ENCODE measurements around the gene DHX32.
"Not testable (repeated sequence)": the region's sequence is repeated elsewhere in the genome, so short reads cannot be mapped to it uniquely, and the experiment has no call there.

DHX32 gene, protein sequence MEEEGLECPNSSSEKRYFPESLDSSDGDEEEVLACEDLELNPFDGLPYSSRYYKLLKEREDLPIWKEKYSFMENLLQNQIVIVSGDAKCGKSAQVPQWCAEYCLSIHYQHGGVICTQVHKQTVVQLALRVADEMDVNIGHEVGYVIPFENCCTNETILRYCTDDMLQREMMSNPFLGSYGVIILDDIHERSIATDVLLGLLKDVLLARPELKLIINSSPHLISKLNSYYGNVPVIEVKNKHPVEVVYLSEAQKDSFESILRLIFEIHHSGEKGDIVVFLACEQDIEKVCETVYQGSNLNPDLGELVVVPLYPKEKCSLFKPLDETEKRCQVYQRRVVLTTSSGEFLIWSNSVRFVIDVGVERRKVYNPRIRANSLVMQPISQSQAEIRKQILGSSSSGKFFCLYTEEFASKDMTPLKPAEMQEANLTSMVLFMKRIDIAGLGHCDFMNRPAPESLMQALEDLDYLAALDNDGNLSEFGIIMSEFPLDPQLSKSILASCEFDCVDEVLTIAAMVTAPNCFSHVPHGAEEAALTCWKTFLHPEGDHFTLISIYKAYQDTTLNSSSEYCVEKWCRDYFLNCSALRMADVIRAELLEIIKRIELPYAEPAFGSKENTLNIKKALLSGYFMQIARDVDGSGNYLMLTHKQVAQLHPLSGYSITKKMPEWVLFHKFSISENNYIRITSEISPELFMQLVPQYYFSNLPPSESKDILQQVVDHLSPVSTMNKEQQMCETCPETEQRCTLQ

DNA sequence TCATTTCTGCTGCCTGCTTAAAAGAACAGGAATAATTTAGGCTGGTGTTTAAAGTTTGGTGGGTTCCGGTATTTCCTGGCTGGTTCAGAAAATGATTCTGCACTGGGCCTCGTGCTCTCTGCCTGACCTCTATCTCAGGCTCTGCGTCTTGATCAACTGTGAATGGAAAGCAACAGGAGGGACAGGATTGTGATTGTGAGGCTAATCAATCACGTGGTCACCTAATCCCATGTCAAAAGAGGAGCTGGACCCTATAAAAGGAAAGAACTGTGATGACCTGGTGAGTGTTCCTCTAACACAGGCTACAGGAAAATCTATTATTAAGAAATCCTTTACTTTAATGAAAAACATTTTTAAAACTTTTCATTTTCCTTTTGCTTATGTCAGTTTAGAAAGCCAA lies at the start of gene DHX32:
Gene DHX32, minus strand, starts transcription at position 101 of the 400 bp plus-strand sequence. CDS start 468 bp downstream, outside the sequence.
- no peak for DNase-seq (ENCODE audit: low spot score)

DNA sequence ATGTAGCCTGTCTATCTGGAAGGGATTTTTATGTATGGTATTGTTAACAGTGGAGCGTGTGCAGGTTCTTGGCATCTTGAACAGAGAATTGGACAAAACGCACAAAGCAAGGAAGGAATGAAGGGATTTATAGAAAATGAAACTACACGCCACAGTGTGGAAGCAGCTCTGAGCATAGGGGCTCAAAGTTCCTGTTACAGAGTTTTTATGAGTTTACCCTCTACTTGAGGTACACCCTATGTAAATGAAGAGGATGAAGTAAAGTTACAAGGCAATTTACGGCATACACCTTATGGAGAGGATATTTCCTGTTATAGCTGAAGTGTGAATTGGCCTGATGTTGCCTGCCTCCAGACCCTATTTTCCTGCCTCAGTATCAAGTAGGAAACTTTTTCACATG lies 48.5 kb upstream of the DHX32 start:
- DNase-seq (ENCODE audit: low spot score): no peak

DNA sequence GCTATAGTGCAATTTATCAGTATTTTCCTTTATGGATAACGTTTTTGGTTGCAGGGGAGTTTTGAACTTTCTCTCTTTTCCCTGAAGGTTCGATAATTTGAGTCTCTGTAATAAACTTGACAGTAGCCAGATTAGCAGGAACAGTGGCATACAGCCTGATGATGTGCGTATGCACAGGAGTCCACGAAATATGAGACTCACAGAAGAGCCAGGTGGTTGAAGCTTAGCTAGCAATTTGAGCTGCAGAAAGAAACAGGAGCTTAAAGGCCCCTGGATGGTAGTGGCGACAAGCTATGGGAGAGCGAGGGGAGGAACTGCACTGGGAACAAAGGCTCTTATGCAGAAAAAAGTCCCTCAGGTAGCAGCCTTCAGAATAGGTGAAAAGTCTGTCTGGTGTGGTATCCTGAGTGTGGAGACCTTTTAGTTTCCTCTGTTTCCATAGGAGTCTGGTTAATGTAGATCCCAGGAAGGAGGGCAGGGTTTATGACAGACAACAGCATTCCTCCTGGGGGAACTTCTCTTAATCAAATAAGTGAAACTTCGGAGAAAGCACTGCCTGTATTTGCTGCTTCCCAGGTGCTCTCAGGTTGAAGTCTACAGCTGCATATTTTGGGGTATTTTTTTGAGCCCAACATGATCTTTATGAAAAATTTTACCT lies 48.0 kb upstream of the DHX32 start:
- no peak for DNase-seq (ENCODE audit: low spot score)

DNA sequence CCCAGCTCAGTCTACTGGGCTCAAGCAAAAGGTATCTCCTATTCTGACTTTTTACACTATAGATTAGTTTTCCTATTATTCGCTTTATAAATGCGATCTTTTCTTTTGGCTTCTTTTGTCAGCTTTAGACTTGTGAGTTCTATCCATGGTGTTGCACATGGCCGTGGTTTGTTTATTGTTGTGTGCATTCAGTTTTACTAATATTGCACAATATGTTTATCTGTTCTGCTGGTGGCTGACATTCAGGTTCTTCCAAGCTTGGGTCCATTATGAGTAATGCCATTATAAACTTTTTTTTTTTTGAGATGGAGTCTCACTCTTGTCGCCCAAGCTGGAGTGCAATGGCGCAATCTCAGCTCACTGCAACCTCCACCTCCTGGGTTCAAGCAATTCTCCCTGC lies 46.2 kb upstream of the DHX32 start:
- not testable (repeated sequence) for DNase-seq (ENCODE audit: low spot score)

DNA sequence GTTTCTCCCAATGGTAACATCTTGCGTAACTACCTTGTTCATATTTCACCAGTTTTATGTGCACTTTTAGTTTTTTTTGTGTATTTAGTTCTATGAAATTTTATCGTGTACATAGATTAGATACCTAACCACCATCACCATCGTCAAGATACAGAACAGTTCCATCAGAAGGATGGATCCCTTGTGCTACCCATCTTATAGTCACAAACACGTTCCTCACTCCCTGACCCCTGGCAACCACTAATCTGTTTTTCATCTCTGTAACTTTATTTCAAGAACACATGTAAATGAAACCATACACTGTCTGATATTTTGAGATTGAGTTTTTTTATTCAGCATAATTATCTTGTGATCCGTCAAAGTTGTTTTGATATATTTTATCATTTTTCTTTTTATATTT lies 45.2 kb upstream of the DHX32 start:
- no peak for DNase-seq (ENCODE audit: low spot score)

DNA sequence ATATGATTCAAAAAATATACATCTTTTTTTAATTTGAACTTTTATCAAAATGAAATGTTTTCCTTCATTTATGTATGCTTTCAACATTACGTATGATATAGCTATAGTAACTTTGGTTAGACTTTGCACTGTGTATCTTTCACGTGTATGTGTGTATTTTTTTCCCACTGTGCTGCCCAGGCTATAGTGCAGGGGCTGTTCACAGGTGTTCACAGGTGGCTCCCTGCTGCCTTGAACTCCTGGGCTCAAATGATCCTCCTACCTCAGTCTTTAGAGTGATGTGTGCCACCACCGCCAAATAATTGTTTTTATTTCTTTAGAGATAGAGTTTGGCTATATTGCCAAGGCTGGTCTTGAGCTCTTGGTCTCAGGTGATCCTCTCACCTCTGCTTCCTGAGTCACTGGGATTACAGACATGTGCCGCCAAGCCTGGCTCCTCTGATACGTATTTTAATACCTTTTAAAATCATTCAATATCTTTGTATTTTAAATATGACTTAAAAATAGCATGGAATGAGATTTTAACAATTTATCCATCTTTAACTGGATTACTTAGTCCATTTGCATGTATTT lies 44.3 kb upstream of the DHX32 start:
- DNase-seq (ENCODE audit: low spot score): no peak

DNA sequence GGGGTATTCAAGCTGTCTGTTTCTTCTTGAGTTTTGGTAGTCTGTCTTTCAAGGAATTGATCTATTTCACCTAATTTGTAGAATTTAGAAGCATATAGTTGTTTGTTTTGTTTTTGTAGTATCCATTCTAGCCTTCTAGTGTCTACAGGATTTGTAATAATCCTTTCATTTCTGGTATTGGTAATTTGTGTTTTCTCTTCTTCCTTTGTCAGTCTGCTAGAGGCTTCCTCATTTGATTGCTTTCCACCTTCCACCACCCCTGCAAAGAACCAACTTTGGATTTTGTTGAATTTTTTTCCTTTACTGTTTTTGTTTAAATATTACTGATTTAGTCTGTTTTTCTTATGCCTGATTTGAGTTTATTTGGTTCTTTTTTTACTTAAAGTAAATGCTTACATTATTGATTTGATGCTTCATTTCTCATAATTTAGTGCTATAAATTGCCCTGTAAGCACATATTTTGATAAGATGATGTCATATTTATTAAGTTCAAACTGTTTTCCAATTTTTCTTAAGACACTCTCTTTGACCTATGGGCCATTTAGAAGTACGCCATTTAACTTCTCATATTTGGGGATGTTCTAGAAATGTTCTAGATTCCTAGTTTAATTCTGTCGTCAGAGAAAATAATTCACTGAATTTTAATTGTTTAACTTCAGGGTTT lies 40.7 kb upstream of the DHX32 start:
- DNase-seq (ENCODE audit: low spot score): not testable (repeated sequence)

DNA sequence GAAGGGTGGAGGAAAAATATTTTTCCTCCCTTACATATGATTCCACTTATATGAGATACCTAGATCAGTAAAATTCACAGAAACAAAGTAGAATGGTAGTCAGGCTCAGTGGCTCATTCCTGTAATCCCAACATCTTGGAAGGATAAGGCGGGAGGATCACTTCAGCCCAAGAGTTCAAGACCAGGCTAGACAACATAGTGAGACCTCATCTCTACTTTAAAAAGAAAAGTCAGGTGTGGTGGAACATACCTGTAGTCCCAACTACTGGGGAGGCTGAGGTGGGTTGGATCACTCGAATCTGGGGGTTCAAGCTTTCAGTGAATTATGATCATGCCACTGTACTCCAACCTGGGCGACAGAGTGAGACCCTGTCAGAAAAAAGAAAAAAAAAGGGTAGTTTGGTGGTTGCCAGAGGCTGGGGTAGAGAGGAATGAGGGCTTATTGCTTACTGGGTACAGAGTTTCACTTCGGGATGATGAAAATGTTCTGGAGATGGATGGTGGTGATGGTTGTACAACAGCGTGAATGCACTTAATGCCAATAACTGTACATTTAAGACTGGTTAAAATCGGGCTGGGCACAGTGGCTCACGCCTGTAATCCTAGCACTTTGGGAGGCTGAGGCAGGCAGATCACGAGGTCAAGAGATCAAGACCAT lies 36.7 kb upstream of the DHX32 start:
- not testable (repeated sequence) for DNase-seq (ENCODE audit: low spot score)

DNA sequence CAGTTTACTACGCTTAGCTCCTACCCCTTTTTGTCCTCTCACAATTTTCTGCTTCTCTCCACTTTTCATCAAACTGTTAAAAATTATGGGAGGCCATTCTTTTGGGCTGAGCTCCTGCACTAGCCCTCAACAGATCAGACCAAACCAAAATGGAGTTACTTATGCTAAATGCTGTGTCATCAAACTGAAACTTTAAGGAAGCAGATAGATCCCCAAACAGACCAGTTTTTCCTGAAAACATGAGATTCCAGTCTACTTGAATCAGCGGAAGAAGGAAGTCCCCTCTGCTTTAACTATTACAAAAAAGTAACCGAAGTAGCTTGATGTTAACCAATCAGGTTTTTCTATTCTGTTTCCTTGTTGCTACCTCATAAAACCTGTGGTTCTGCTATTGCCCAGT lies 35.9 kb upstream of the DHX32 start:
- no peak for DNase-seq (ENCODE audit: low spot score)

DNA sequence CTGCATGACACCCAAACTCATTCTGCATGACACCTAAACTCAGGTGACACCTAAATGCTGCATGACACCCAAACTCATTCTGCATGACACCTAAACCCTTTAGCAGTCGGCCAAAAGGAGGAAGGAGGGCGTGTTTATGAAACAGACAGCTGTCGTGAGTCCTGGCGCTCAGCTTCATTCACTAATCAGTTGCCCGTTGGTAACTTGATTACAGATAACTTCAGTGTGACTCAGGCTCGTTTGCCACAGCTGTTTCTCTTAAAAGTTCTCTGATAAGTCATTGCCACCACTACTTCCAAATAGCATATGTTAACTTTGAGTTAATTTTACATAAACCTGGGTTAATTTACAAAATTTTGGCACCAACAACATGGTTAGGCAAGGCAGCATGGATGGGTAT lies 32.2 kb upstream of the DHX32 start:
- not testable (repeated sequence) for DNase-seq (ENCODE audit: low spot score)

DNA sequence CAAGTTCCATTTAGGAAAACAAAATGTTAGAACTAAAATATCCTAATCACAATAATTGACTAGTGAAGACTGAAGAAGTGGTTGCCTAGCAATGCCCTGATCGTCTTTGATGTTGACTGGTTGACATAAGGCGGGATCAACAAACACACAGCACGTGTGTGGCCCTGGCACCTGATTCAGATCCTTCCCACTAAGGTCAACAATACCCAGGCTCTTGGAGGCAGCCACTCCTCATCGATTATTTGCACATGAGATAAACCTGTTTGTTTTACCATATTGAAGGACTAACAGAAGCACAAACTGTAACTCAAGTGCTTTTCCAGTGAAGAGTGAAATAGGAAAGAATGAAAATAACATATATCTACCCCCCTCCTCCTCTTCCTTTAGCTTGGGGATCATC lies 30.9 kb upstream of the DHX32 start:
- DNase-seq (ENCODE audit: low spot score): no peak

DNA sequence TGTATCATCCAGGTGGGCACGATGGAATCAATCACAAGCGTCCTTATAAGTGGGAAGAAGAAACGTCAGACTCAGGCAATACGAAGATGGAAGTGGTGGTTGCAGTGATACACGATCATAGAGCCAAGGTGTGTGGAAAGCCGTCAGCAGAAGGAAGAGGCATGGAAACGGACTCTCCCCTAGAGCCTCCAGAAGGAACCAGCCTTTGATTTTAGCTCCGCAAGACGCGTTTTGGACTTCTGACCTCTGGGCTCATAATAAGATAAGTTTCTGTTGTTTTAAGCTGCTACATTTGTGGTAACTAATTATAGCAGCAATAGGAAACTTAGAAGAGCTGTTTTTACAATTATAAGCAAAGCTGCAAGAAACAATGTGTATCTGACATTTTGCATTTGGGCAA lies 30.1 kb upstream of the DHX32 start:
- no peak for DNase-seq (ENCODE audit: low spot score)

DNA sequence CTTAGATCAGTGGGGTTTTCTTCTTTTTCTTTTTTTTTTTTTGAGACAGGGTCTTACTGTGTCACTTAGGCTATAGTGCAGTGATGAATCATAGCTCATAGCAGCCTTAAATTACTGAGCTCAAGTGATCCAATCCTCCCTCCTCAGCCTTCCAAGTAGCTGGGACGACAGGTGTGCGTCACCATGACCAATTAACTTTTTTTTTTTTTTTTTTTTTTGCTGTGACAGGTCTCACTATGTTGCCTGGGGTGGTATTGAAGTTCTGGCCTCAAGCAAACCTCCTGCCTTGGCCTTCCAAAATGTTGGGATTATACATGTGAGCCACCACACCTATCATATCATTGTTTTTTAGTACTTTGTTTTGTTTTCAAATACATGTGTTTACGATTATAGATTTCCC lies 28.4 kb upstream of the DHX32 start:
- not testable (repeated sequence) for DNase-seq (ENCODE audit: low spot score)

DNA sequence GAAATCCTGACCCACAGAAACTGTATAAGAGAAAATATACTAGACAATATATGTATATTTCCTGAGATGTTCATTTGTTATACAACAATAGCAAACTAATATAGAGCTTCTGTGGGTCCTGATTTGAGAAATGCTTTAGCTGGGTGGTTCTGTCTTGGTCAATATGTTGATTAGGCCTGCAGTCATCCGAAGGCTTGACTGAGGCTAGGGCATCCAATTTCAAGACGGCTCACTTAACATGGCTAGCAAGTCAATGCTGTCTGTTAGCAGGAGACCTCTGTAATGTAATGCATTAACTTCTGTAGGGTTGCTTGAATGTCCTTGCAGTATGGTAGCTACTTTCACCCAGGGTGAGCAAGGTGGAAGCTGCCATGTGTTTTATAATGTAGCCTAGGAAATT lies 27.7 kb upstream of the DHX32 start:
- not testable (repeated sequence) for DNase-seq (ENCODE audit: low spot score)

DNA sequence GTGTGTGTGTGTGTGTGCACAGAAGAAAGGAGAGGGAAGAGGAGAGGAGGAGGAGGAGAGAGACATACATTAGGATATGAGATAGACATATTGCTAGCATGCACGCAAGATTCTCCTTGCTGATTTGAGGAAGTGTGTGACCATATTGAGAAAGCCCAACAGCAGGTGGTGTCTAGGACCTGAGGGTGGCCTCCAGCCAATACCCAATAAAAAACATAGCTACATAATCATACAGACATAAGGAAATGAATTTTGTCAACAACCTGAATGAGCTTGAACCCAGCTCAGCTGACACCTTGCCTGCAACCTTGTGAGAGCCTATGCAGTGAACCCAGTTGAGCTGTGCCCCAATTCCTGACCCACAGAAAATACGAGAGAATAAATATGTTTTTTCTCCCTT lies 26.5 kb upstream of the DHX32 start:
- not testable (repeated sequence) for DNase-seq (ENCODE audit: low spot score)

DNA sequence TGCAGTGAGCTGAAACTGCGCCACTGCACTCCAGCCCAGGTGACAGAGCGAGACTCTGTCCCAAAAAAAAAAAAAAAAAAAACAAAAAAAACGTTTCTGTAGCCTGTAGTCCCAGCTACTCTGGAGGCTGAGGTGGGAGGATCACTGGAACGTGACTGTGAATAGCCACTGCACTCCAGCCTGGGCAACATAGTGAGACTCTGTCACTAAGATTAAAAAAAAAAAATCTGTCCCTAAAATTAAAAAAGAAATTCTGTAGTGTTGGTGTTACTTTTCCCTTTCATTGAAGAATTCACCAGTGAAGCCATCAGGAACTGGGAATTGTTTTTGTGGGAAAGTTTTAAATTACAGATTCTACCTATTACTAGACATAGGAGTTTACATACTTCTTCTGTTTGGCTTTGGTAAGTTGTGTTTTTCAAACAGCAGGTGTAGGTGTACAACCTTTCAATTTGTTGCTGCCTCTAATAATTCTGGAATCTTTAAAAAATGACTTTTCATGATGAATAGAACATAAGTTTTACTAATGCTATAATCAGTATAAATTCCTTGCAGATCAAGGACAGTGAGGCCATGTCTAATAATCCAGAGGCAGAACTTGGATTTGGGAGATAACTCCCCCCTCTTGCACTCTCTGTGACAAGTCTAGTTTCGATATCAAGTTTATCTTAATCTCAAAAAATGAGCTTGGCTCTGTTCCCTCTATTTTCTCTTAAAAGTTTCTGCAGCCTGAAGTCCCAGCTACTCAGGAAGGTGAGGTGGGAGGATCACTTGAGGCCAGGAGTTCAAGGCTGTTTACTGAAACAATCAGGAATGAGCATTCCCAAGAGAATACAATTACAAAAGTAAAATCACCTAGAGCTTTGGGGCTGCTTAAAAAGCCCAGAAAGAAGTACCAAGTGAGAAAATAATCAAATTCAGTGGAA lies 24.2 kb upstream of the DHX32 start:
- not testable (repeated sequence) for DNase-seq (ENCODE audit: low spot score)

DNA sequence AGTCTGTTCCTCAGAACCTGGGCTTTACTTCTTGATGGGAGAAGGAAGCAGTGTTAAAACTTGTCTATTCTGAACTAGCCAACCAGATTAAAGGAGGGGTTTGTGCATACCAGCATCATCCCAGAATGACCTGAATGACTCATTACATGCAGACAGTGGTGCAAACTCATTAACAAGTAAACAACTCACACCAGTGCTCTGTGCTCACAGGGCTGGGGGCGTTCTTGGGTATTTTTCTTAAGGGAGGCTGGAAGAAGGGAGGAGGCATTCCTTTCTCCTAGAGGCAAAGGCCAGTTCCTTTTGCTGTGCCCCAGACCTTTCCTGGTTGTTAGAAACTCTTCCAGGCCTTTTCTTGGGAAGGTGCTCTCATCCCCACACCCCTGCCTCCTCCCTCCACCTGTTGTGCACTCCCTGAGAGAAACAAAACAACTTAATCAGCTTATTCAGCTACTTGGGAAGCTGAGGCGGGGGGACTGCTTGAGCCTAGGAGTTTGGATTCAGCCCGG lies 22.1 kb upstream of the DHX32 start:
- DNase-seq (ENCODE audit: low spot score): not testable (repeated sequence)

DNA sequence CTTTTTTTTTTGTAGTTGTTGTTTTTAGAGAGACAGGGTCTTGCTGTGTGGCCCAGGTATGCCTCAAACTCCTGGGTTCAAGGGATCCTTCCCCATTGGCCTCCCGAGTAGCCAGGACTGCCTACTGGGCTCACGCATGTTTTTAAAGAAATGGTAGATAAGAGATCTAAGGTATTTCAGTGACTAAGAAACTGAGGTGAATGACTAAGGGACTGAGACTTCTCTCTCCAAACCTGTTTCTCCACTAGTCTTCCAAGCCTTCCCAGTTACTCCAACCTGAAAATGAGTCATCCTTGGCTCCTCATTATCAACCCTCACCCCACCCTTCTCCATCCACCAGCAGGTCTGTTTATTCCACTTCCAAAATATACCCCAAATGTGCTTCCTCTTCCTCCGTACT lies 19.9 kb upstream of the DHX32 start:
- DNase-seq (ENCODE audit: low spot score): not testable (repeated sequence)

DNA sequence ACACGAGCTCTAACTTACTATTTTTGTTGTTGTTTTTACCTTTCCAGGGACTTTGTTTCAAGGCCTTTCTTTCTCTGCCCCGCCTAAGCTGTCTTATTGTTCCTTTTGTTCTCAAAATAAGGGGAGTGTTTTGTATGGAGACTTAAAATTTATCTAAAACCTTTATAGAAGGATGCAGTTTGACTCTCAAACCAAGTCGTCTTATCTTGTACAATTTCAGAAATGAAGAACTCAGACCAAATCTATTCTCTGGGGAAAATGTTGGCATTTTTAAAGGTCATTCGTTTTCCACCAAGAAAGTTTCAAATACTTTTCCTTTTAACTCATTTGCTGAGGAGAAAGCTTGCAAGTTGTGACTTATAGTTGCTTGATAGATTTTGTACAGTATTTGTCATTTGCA lies 16.2 kb upstream of the DHX32 start:
- DNase-seq (ENCODE audit: low spot score): not testable (repeated sequence)
